Endodermal cell (in vitro differentiated cells): ENCODE data around the gene RNLS. TPM values are rescaled to one million over a fixed set of nuclear protein-coding genes. Genes with fewer than 3 reads are reported as not detected.

ENCODE experiments used
- DNase-seq: peaks from one replicate; pipeline ENCODE4 v3.0.0-alpha.2; 2017
- H3K27ac ChIP-seq: 2 replicates; pipeline ENCODE4 v1.5.1; 2013; ENCODE audit warnings: mild to moderate bottlenecking, low read depth, low read length, moderate library complexity
- H3K27me3 ChIP-seq: 2 replicates; pipeline ENCODE4 v1.6.1; 2013; ENCODE audit warnings: mild to moderate bottlenecking, low read length, moderate library complexity; ENCODE audit not compliant: insufficient read depth, control insufficient read depth, poor library complexity, severe bottlenecking
- H3K36me3 ChIP-seq: 2 replicates; pipeline ENCODE4 v1.7.0; 2013; ENCODE audit warnings: mild to moderate bottlenecking, low read length, moderate library complexity; ENCODE audit not compliant: control insufficient read depth, insufficient read depth
- H3K4me1 ChIP-seq: one replicate; pipeline ENCODE4 v1.7.0; 2013; ENCODE audit warnings: low read length; ENCODE audit not compliant: control insufficient read depth, insufficient read depth
- H3K4me3 ChIP-seq: 2 replicates; pipeline ENCODE4 v1.5.1; 2013; ENCODE audit warnings: mild to moderate bottlenecking, low read length, moderate library complexity
- H3K9ac ChIP-seq: 2 replicates; pipeline ENCODE4 v1.6.1; 2013; ENCODE audit warnings: mild to moderate bottlenecking, low read length, moderate library complexity; ENCODE audit not compliant: poor library complexity, severe bottlenecking; ENCODE audit errors: extremely low read depth
- H3K9me3 ChIP-seq: 2 replicates; pipeline ENCODE4 v1.6.1; 2013; ENCODE audit warnings: mild to moderate bottlenecking, low read length, moderate library complexity; ENCODE audit not compliant: control insufficient read depth
- H3K27ac Mint-ChIP-seq: 2 replicates; pipeline ENCODE4 v1.8.0; 2020; ENCODE audit warnings: mixed read lengths
- H3K27me3 Mint-ChIP-seq: 2 replicates; pipeline ENCODE4 v1.8.0; 2021; ENCODE audit warnings: mild to moderate bottlenecking, mixed read lengths; ENCODE audit not compliant: insufficient read depth
- H3K36me3 Mint-ChIP-seq: 2 replicates; pipeline ENCODE4 v1.8.0; 2020; ENCODE audit warnings: low read depth, mixed read lengths
- H3K4me1 Mint-ChIP-seq: 2 replicates; pipeline ENCODE4 v1.8.0; 2020; ENCODE audit warnings: mixed read lengths
- H3K4me3 Mint-ChIP-seq: 2 replicates; pipeline ENCODE4 v1.8.0; 2020; ENCODE audit warnings: mild to moderate bottlenecking, moderate library complexity, mixed read lengths
- H3K9me3 Mint-ChIP-seq: 2 replicates; pipeline ENCODE4 v1.8.0; 2020; ENCODE audit warnings: mild to moderate bottlenecking, mixed read lengths
- CTCF ChIP-seq: fragments of 200-600 bp; sonication (generic); conservative IDR thresholded peaks from 2 replicates; pipeline ENCODE4 v1.5.0; 2021; ENCODE audit warnings: antibody characterized with exemption, mild to moderate bottlenecking
- WGBS, 2 experiments: methylation state at CpG; one replicate each; pipeline versions ENCODE4 v1.1.5 to v1.1.7; 2013; ENCODE audit warnings: missing lambda C conversion rate in 2 of 2, mixed read lengths in 1 of 2; ENCODE audit not compliant: insufficient coverage in 1 of 2, insufficient read length in 1 of 2; 5-methylcytosine and 5-hydroxymethylcytosine counted together
- total RNA-seq, 2 donors: library from RNA; stranded (reverse); fragmentation: NEBNext Ultra II Directional in 1 of 2; extraction: Animal tissue kit (Norgen Biotek cat#: 25700) in 1 of 2; gene quantifications; 2 replicates in 1 of 2; 3 replicates in 1 of 2; pipeline ENCODE4 v1.2.1, GENCODE V29; 2021

The RNLS gene
- total RNA-seq, 2 donors from 2014 or later = 10.1 to 12.3 TPM

- no peak for TF ChIP-seq CTCF
- Histone ChIP-seq H3K27ac (no peak overlapping the region), H3K9ac (no peak overlapping the region), H3K4me3 (no peak overlapping the region), H3K27me3 (no peaks in the 10 kb centered on the region), H3K36me3 (no peaks in the 10 kb centered on the region), H3K4me1 (no peaks in the 10 kb centered on the region), H3K9me3 (peaks cover 5% of the 10 kb centered on the region)
- H3K4me1 Mint-ChIP-seq = no peaks in the 10 kb centered on the region
- H3K36me3 Mint-ChIP-seq = no peaks in the 10 kb centered on the region
- no peak for DNase-seq
- H3K4me3 Mint-ChIP-seq = no peak overlapping the region
- WGBS, 2 experiments = 83 to 85% methylated on average over 4 to 7 of the region's 7 CpGs
- peaks cover 7% of the 10 kb centered on the region for H3K9me3 Mint-ChIP-seq
- H3K27me3 Mint-ChIP-seq = peaks cover 2% of the 10 kb centered on the region
- no peak overlapping the region for H3K27ac Mint-ChIP-seq
Measured at GRCh38 chr10:88474884-88475844, 108.0 kb downstream of the RNLS start.

GRCh38 chr10:88473989-88474883 is 108.9 kb downstream of the RNLS start:
- H3K36me3 Mint-ChIP-seq = no peaks in the 10 kb centered on the region
- Histone ChIP-seq H3K4me3 (no peak overlapping the region), H3K36me3 (no peaks in the 10 kb centered on the region), H3K27ac (no peak overlapping the region), H3K9me3 (peaks cover 5% of the 10 kb centered on the region), H3K9ac (no peak overlapping the region), H3K4me1 (no peaks in the 10 kb centered on the region), H3K27me3 (no peaks in the 10 kb centered on the region)
- no peak overlapping the region for H3K4me3 Mint-ChIP-seq
- H3K4me1 Mint-ChIP-seq = no peaks in the 10 kb centered on the region
- DNase-seq = no peak
- 97% methylated on average over 2 of the region's 2 CpGs; no CpG with 5 or more reads in 1 of the 2 experiments for WGBS, 2 experiments
- no peaks in the 10 kb centered on the region for H3K27me3 Mint-ChIP-seq
- peaks cover 7% of the 10 kb centered on the region for H3K9me3 Mint-ChIP-seq
- no peak for TF ChIP-seq CTCF
- H3K27ac Mint-ChIP-seq = no peak overlapping the region

- no peaks in the 10 kb centered on the region for H3K36me3 Mint-ChIP-seq
- Histone ChIP-seq H3K4me3 (no peak overlapping the region), H3K4me1 (no peaks in the 10 kb centered on the region), H3K27me3 (no peaks in the 10 kb centered on the region), H3K9me3 (peaks cover 5% of the 10 kb centered on the region), H3K27ac (no peak overlapping the region), H3K9ac (no peak overlapping the region), H3K36me3 (no peaks in the 10 kb centered on the region)
- no peak overlapping the region for H3K4me3 Mint-ChIP-seq
- H3K27me3 Mint-ChIP-seq = no peaks in the 10 kb centered on the region
- peak; percentile 55 for TF ChIP-seq CTCF
- no peak overlapping the region for H3K27ac Mint-ChIP-seq
- no peak for DNase-seq
- 86% methylated on average over 1 of the region's 1 CpG; no CpG with 5 or more reads in 1 of the 2 experiments for WGBS, 2 experiments
- H3K4me1 Mint-ChIP-seq = no peaks in the 10 kb centered on the region
- H3K9me3 Mint-ChIP-seq = peaks cover 7% of the 10 kb centered on the region
Measured at GRCh38 chr10:88472540-88472939, 110.6 kb downstream of the RNLS start.
